NCI-H2081 treated with DMSO at 0.1 percent for 48 hours (cell line): ENCODE measurements around the gene PCDH9.
A peak's percentile ranks its signal among the peaks of the same experiment; 100 is the strongest.

Experiments
- DNase-seq: peaks from one replicate; lab custom pipeline; 2025; lab: John Stamatoyannopoulos, UW

Gene PCDH9

DNA sequence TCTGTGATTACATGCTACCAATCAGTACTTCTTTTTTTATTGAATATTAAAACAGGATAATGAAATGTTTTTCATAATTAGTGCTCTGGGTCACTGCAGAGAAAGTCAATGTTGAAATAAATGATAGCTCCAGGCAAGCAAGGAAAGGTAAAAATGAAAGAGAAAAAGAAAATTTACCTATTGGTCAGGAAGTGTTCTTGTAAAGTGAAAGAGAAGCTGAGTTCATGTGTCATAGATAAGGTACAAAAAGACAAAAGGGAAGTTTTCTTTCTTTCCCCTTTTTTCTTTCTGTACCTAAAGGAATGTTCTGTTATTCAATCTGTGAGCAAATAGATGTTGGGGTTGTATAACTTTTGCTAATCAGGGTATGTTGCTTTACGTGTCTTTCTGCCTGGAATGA is 197.0 kb downstream of the PCDH9 start:
- DNase-seq: no peak

DNA sequence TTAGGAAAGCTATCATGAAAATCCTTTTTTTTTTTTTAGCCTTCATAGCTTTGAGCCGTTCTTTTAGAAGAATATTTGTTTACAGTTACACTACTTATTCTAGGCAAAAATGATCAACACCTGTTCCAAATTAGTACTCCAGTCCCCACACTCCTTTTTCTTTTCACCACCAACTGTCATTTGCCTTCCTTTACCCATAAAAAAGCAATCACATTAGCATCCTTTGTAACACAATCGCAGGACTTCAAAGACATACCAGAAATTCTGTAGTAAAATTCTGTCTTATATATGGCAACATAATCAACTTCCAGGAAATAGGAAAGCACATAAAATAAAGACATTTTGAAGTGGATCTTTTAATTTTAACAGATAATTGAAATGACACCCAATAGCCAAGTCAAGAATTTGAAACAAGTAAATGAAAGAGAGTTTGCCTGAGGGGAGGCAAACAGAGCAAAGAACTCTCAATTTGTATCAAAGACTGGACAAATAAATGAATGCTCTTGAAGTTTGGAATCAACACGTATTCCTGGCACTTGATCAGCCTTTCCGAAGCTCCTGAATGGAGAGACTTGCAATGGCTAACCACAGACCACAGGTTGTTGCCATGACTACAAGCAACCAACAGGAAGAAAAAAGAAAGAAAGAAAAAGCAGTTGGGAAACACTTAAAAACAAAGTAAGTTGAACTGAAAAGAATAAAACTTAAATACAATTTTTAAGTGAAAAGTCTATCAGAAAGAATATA is 206.8 kb downstream of the PCDH9 start:
- no peak for DNase-seq

DNA sequence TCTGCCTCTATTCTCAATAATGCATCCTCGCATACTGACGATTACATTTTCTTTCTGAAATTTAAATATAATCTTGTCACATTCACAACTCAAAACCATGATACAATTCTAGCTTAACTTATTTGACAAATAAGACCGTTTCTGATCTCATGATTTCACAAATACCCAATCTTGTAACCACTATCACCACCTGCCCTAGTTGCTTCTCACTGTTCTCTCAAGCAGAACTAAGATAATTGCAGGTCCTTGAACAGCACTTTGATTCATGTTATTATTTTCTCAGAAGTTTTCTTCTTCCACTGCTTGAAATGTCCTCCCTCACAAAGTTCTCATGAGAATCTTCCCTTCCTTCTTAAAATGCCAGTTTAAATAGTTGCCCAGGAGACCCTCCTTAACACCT is 211.4 kb downstream of the PCDH9 start:
- no peak for DNase-seq

DNA sequence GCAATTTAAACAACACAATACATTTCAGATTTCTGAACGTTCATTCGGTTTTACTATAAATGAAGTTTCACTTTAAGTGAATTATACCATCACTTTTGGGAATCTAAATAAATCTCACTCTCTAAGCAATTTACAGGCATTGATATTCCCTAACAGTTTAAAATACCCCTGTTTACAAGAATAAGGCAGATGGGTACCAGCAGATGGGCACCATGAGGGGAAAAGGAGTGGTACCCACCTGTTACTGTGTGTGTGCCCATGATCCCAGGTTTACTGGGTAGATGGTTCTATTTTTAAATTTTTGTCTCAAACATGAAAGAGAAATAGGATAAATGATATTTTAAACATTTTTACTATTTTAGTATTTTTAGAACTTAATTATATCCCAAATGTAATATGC is 212.9 kb downstream of the PCDH9 start:
- no peak for DNase-seq

DNA sequence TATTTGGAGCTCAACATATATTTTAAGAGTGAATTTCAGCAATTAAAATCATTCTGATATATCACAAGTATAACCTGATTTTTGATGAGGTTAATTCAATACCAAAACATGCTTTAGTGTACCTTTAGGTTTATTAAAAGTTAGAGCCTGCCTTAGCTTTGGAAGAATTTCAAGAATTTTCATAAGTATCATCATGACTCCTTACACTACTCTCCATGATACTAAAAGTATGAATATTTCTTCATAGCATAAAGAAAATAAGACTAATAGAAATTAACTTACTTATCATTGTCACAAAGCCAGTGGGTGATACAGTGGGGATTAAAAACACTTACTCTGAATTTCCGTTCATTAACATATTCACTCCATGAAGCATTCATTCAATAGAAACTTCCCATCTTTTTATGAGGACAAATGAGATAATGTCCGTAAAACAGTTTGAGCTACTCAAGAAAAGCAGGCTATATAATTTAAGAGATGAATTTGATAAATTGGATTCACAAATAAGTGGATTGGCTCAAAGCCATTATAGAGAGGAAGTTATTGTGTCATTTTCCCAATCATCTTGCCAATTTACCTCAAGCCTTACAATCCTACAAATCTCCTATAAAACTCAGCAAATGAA is 214.0 kb downstream of the PCDH9 start:
- DNase-seq: no peak

DNA sequence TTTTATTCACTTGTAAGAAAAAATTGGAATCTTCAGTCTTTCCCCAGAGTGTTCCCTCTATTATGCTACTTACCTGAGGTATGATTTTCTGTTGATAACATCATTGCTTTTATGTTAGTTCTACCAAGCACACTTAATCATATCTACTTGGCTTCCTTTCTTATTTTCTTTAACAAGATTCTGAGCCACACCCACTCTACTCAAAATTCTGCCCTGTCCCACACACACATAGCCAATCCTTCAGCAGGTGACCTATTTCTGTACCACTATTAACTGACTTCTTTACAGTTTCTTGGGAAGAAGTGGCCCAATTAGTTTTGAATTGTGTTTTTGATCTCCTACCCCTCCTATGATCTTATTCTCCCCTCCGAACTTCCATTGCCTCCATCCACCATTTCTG is 215.7 kb downstream of the PCDH9 start:
- no peak for DNase-seq

DNA sequence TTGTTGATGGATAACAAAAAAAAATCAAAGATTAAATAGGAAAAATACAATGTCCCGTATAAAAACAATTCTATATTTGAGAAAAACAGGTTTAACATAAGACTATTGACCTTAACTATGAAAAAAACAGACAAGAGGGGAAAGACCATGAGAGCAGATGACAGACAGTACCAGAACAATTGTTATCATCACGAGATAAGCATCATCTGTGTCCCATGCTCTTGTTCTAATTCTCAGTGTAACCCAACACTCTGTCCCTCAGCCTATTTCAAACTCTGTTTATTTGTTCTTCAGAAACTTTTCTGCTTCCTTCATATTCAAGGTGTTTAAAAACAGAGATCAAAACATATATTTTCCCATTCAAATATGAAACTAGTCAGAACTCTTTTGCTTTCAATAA is 216.4 kb downstream of the PCDH9 start:
- no peak for DNase-seq

DNA sequence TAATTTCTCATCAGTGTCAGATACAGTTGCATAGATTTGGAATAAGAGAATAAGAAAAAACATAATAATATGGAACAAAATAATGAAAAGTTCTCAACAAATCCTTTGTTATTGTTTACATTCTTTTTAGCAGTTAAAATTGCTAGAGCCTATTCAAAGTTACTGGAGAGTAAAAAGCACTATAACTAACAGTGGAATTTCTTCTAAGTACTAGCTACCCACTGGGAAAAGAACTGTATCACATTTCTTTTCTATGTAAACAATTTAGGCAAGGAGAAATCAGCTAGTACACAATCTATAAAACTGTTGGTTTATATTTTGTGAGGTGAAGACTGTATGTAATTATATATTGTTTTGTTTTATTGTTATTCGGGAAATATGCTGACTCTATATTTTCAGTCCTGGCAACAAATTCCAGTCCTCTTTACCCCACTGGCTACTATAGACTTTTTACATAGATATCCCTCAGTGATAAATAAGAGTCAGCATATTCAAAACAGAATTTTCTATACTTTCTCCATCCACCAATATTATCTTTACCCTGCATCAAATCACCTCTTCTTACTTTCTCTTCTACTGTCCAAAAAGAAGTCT is 222.0 kb downstream of the PCDH9 start:
- no peak for DNase-seq

DNA sequence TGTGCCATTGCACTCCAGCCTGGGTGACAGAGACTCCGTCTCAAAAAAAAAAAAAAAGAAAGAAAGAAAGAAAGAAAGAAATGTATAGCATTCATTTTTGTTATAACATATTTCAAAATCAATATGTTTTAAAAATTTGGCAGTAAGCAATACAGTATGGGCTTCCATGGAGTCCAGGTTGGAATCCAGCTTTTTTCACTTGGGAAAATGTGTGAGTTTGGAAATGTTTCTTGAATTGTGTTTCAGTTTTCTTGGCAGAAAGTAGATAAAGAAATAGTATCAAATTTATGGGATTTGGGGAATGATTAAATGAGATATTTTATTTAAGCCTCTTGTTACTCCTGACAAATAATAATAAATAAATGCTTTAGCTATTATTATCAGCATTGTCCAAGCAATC is 225.6 kb downstream of the PCDH9 start:
- DNase-seq: no peak

DNA sequence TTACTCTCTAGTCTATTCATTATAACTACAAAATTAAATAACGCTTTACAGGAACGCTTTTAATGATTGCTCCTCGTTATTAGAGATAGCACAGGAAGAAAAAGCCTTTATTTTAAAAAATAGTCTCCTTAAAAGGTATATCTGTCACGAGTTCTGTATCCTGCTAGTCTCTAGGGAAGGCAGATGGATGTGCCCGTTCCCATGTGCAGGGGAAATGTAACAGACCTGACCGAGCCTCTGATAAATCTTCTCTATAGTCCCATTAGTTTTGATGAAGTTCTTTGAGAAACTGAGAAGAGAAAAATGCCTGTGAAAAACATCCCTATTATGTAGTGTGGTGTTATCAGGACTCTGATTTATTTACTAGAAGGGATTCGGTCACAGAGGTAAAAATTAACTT is 226.4 kb downstream of the PCDH9 start:
- DNase-seq: no peak

DNA sequence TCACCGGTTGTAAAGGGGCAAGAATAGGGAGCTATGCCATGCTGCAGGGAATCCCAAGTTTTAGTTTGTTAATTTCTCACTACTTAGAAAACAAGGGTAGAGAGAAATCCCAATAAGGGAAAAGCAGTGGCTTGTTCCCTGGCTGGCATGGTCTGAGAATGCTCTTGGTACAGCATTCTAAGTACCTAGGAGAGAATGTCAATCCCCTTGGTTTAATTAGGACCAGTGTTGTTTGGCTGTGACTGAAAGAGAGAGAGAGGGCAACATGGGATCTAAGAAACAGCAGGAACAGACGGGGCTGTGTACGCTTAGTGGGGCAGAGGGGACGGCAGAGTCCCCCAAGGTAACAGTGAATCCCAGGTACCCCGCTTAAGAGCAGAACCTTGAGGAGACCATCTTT is 228.8 kb downstream of the PCDH9 start:
- DNase-seq: no peak

DNA sequence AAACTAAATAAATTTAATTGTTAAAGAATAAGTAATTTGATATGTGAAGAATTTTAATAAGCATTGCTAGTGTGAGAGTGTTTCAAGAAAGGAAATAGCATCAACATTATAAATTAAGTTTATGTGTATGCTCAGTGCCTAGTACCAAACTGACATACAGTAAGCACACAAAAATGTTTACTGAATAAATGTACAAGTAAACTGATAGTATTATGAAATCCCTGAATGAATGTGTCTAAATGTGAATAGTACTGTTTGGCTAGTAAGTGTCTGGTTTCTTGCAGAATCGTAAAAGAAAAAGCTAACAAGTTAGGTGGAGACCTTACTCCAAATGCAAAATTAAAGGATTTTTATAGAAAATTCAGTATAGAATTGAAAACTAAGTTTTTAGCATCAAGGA is 233.6 kb downstream of the PCDH9 start:
- DNase-seq: no peak

DNA sequence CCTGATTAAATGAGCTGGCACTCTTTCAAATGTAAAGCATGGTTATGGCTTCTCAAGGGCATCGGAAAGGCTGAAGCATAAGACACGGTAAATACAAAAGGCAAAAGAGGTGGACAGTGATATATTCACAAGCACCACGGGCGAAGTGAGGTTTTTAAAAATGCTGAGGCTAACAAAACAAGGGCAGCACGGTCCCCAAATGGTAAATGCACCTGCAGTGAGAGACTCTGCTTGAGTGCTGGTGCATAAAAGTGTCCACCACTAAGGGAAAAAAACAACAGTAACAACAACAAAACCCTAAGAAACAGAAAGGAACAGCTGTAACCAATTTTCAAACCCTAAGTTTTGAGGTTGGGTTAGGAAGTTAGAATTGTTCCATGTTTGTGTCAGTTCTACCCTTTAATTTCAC is 234.9 kb downstream of the PCDH9 start:
- no peak for DNase-seq

DNA sequence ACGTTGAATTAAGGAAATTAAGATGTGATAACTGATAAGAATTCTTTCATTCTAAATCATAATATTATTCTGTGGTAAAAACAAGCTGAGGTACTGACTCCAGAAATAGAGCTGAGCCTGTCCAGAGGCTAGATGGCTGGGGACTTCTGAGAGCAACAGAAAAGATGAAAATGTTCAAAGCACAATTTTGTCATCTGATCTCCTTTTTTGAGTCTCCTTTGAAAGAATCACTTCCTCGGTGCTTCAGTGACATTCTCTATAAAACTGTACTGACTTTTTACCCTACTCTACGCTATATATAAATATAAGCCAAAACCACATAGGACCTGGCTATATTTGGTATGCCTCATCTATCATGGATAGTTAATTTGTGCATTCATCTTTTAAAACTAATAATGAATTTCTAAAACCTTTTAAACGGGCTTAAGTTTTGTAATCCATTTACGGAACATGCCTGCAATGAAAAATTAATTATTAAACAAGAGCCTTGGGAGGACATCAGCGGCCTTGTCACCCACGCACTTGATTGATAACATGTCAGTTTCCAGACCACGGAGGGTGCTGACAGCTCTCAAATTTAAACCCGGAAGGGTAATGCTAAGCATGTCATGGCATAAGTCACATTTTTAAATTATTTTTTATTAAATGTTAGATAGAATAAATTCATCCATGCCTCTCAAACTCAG is 235.5 kb downstream of the PCDH9 start:
- DNase-seq: no peak

DNA sequence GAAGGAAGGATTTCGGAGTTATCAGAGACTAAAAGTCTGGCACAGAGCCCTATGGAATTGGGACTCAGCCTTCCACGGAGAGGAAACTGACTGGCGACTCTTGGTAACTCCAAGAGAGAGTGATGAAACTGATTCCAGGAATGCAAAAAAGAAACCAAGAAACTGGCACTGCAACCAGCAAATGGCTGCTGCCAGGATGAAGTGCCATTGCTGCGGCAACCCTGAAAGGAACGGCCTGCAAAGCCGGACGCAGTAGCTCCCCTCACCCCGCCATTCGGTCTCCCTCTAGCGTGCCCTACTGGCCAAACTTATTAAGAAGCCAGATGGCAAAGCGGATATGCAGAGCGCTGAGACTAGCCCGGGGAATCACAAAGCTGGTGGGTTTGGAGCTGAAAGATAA is 236.0 kb downstream of the PCDH9 start:
- peak; percentile 48 for DNase-seq

DNA sequence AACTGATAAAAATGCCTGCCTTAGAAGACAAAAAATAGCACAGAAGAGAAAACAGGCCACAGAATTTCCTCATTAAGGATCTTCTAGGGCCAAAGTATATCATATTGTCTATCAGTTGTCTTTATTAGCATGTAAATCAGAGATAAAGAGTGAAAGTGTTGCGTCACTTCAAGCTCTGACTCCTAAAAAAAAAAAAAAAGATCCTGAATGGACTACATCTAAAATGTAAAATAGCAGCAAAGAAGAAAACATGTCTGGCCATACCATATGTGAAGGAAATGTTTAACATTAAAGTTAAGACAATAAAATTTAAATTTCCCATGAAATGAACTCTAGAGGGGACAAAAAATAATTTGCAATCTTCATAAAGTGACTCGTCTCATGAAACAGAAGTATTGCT is 237.4 kb downstream of the PCDH9 start:
- no peak for DNase-seq

DNA sequence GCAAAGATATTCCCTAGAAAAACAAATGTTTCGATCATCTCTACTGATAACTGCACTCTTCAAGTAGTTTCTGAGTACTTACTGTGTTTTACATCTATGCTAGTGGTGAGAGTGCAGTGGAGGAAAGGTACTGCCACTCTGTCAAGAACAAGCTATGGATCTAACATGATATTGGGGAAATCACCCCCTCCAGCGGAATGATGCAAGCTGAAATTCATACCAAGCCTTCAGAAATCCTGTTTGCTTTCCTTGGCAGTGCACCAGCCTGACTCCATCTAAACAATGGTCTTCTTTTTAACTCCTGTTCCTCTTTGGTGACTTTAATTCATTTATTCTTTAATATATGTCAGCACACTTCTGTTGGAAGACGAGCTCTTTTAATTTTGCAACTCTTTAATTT is 238.0 kb downstream of the PCDH9 start:
- DNase-seq: no peak

DNA sequence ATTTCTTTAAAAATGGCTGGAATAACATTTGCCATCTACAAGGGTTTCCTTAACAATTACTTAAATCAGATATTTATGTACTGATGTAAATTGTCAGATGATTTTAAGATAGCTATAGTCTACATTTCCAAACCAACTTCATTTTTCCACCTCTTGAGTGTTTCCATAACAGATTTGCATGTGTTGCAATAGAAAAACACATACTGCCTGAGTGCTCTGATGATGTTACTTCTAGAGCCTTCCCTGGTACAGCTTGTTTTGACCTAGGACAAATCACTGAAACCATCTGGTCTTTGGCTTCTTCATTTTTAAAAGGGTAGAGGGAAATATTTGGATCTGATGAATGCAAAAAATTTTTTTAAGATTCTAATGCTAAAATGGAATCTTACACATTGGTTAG is 245.9 kb downstream of the PCDH9 start:
- no peak for DNase-seq

DNA sequence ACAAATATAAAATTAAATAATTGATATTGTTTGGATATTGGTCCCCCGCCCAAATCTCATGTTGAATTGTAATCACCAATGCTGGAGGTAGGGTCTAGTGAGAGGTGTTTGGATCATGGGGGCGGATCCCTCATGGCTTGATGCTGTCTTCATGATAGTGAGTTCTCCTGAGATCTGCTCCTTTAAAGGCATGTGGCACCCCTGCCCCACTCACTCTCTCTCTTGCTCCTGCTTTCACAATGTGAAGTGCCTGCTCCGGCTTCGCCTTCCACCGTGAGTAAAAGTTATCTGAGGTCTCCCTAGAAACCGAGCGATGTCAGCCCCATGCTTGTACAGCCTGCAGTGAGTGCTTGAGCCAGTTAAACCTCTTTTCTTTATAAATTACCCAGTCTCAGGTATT is 248.2 kb downstream of the PCDH9 start:
- no peak for DNase-seq

DNA sequence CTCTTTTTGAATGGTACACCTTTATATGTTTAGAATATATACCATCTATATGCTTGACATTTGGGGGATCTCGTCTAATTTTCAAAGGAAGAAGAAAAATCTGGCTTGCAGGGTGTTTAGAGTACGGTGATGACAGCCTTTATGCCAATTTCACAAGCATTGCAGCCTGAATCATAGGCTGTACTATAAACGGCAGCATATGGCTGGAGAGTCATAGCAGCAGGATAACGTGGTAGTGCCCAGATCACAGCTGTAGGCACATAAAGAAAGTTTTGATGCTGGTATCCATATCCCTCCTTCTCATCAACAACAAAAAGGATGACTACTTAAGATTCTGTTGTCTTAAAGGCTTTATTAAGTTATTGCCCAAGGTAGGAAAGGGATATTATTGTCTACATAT is 253.0 kb downstream of the PCDH9 start:
- no peak for DNase-seq

DNA sequence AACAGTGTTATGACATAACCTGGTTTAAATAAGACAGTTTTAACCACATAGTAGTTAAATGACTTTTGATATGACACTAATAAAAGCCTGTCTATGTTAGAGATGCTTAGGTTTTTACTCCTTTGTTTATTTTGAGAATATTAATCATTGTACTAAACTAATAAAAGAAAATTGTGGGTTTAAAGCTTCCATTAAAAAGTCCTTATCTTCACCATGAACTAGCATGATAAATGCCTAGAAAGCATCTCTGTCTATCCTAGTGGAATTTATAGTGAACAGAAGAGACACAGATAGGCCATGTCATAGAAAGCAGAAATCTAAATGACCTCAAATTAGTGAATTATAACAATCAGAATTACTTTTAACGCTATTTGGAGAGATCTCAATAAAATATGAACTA is 255.2 kb downstream of the PCDH9 start:
- DNase-seq: no peak

DNA sequence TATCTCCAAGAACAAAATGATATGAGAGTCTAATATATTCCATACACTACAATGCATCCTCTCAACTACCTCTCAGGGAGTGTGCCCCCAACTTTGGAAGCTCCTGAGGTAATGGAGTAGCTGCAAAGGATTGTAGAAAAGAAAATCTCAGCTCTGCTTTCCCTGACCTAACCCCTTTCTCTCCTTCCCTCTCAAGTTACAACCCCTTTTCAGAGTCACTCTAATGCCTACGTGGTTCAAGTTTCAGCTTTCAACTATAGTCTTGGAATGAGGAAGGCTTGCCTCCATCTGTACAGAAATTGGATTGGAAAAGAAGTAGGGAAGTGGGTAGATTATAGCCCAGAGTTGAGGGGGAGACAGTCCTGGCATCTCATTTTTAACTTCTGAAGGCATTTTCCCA is 256.0 kb downstream of the PCDH9 start:
- DNase-seq: no peak

DNA sequence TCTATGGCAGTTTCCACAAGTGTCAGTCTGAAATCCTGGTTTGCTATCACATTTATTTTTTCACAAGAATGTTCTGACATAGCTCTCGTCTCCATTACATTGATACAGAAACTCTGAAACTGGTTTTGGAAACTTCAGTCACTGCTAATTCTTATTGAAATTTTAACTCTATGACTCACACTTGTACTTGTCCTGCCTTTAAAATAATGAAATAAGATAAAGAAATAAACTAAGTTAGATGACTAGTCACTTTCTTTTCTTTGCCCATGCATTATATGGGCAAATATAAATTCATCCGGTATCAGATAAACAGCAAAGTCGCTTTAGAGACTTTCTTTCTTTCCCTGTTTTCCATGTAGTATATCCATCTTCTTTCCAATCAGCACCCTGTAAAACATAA is 257.5 kb downstream of the PCDH9 start:
- no peak for DNase-seq
